ENCODE data around the gene KCNE3.

The KCNE3 gene

DNA sequence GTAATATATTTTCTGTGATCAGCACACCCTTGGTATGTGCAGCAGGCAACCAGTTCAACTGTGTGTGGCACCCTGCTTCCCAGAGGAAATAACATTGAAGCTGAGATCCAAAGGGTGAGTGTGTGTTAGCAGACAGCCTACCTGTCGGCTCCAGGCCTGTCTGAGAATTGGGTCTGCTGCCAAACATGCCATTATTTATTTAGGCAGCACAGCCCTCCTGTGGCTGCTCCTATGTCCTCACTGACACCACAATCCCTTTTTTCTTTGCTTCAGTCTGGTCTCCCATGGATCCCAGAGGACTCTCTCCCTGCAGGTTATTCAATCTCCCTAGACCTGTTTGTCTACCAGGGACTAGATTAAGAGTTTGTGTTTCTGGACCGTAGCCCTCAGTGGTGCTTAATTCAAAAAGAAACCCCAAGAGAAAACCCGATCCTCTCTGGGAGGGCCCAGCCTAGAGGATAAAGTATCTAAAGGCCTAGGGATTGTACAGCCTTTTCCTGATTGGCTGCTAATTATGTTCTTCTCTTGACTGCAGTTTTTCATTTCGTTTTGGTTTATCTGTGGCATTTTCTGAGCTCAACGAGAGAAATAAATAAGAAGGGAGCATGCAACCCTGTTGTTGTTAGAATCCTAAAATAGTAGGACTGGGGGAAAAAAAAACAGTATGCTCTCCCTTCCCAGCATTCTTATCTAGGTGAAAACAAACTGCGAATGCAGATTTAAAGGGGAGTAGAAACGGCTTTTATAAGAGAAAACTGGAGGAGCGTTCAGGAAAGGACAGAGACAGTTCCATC lies 24.1 kb downstream of the KCNE3 start:
- H3K4ac ChIP-seq (ENCODE audit: low read depth, low read length) = no peak overlapping the region
- no peaks in the 10 kb centered on the region for H3K36me3 ChIP-seq (ENCODE audit: control insufficient read depth in 1 of 2, insufficient read depth in 2 of 2, low read length in 2 of 2)
- H4K12ac ChIP-seq (ENCODE audit: low read depth, low read length) = no peak overlapping the region
- no peak overlapping the region for H4K91ac ChIP-seq (ENCODE audit: low read depth, low read length)
- no peak overlapping the region for H2BK5ac ChIP-seq (ENCODE audit: low read depth, low read length, poor library complexity)
- H3K14ac ChIP-seq (ENCODE audit: low read length) = no peak overlapping the region
- DNase-seq = no peak
- H3K9me3 ChIP-seq (ENCODE audit: insufficient read depth, low read depth, low read length) = no peaks in the 10 kb centered on the region
- no CpG with 5 or more reads among the region's 8 CpGs for WGBS (ENCODE audit: extremely low coverage, insufficient coverage, insufficient read length)
- no peak overlapping the region for H3K23ac ChIP-seq (ENCODE audit: low read length)
- no peak overlapping the region for H2AK5ac ChIP-seq (ENCODE audit: low read length)
- H3K9ac ChIP-seq (ENCODE audit: low read length) = no peak overlapping the region
- H3K4me1 ChIP-seq (ENCODE audit: control insufficient read depth in 1 of 2, insufficient read depth in 2 of 2, low read length in 2 of 2) = peaks cover 0 to 3% of the 10 kb centered on the region in 2 experiments
- H4K8ac ChIP-seq (ENCODE audit: low read depth, low read length) = no peak overlapping the region
- no peak overlapping the region for H3K27ac ChIP-seq (ENCODE audit: low read depth, low read length)
- H3K18ac ChIP-seq (ENCODE audit: low read length) = no peak overlapping the region
- no peaks in the 10 kb centered on the region for H3K79me2 ChIP-seq (ENCODE audit: control insufficient read depth, insufficient read depth, low read length, poor library complexity)
- no peak overlapping the region for H3K4me3 ChIP-seq (ENCODE audit: low read depth, low read length)
- H3K4me2 ChIP-seq (ENCODE audit: low read length) = no peak overlapping the region
- H3K27me3 ChIP-seq (ENCODE audit: insufficient read depth, low read length) = no peaks in the 10 kb centered on the region
- H3K79me1 ChIP-seq (ENCODE audit: low read length) = no peaks in the 10 kb centered on the region
- no peak overlapping the region for H2BK12ac ChIP-seq (ENCODE audit: low read length)
- H2AFZ ChIP-seq (ENCODE audit: insufficient read depth, low read length, poor library complexity) = no peak overlapping the region
- H2BK120ac ChIP-seq (ENCODE audit: insufficient read depth, low read length, poor library complexity) = no peak overlapping the region

DNA sequence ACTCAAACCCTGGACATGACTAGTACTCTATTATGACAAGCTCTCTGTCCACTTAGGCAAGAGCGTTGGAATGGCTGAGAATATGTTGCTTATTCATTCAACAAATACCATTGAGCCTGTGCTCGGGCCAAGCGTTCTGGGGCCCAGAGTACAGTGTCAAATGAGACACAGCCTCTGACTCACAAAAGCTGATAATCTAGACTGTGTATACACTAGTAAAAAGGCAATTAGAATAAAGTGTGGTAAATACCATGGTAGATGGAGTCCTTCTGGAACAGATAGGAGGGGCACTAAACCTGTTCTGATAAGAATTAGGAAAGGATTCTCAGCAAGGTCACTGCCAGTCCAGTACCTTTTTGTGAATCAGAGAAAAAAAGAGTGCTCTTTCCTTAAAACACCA lies 24.7 kb downstream of the KCNE3 start:
- Histone ChIP-seq H3K27ac (ENCODE audit: low read depth, low read length) (no peak overlapping the region), H3K9me3 (ENCODE audit: insufficient read depth, low read depth, low read length) (no peaks in the 10 kb centered on the region), H3K79me1 (ENCODE audit: low read length) (no peaks in the 10 kb centered on the region), H4K91ac (ENCODE audit: low read depth, low read length) (no peak overlapping the region), H3K27me3 (ENCODE audit: insufficient read depth, low read length) (no peaks in the 10 kb centered on the region), H3K23ac (ENCODE audit: low read length) (no peak overlapping the region), H2BK12ac (ENCODE audit: low read length) (no peak overlapping the region), H3K4me1 (ENCODE audit: control insufficient read depth in 1 of 2, insufficient read depth in 2 of 2, low read length in 2 of 2) (peaks cover 0 to 3% of the 10 kb centered on the region in 2 experiments), H3K9ac (ENCODE audit: low read length) (no peak overlapping the region), H3K4ac (ENCODE audit: low read depth, low read length) (no peak overlapping the region), H2AK5ac (ENCODE audit: low read length) (no peak overlapping the region), H3K18ac (ENCODE audit: low read length) (no peak overlapping the region), H3K4me3 (ENCODE audit: low read depth, low read length) (no peak overlapping the region), H2AFZ (ENCODE audit: insufficient read depth, low read length, poor library complexity) (no peak overlapping the region), H3K36me3 (ENCODE audit: control insufficient read depth in 1 of 2, insufficient read depth in 2 of 2, low read length in 2 of 2) (no peaks in the 10 kb centered on the region), H4K8ac (ENCODE audit: low read depth, low read length) (no peak overlapping the region), H4K12ac (ENCODE audit: low read depth, low read length) (no peak overlapping the region), H3K14ac (ENCODE audit: low read length) (no peak overlapping the region), H3K79me2 (ENCODE audit: control insufficient read depth, insufficient read depth, low read length, poor library complexity) (no peaks in the 10 kb centered on the region), H3K4me2 (ENCODE audit: low read length) (no peak overlapping the region), H2BK120ac (ENCODE audit: insufficient read depth, low read length, poor library complexity) (no peak overlapping the region), H2BK5ac (ENCODE audit: low read depth, low read length, poor library complexity) (no peak overlapping the region)
- no CpG with 5 or more reads among the region's 3 CpGs for WGBS (ENCODE audit: extremely low coverage, insufficient coverage, insufficient read length)
- peak in 1 of 2 donors; percentile 19 for DNase-seq

DNA sequence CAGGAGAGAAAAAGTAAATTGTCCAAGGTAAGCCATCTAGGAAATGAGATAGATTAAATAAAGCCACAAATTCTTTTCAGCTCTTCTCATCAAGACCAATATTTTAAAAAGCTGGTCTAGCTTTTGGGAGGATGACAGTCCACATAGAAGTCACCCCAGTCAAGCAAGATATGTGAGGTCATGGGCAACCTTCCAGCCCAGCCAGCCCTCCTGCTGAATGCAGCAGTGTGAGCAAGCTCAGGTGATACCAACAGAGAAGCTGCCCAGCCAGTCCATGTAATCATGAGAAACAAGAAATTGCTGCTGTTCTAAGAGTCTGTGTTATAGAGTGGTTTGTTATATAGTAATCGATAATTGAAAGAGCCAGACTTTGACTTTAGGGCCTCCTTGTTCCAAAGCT lies 28.7 kb downstream of the KCNE3 start:
- no peak overlapping the region for H2AFZ ChIP-seq (ENCODE audit: insufficient read depth, low read length, poor library complexity)
- no peak overlapping the region for H2BK120ac ChIP-seq (ENCODE audit: insufficient read depth, low read length, poor library complexity)
- no peak overlapping the region for H3K23ac ChIP-seq (ENCODE audit: low read length)
- H3K27me3 ChIP-seq (ENCODE audit: insufficient read depth, low read length) = no peaks in the 10 kb centered on the region
- no peak overlapping the region for H4K12ac ChIP-seq (ENCODE audit: low read depth, low read length)
- no peak overlapping the region for H4K91ac ChIP-seq (ENCODE audit: low read depth, low read length)
- no peak overlapping the region for H3K18ac ChIP-seq (ENCODE audit: low read length)
- no CpG with 5 or more reads among the region's 1 CpG for WGBS (ENCODE audit: extremely low coverage, insufficient coverage, insufficient read length)
- H3K27ac ChIP-seq (ENCODE audit: low read depth, low read length) = no peak overlapping the region
- no peak overlapping the region for H3K4me3 ChIP-seq (ENCODE audit: low read depth, low read length)
- no peak overlapping the region for H3K4ac ChIP-seq (ENCODE audit: low read depth, low read length)
- H3K4me2 ChIP-seq (ENCODE audit: low read length) = no peak overlapping the region
- no peak overlapping the region for H3K14ac ChIP-seq (ENCODE audit: low read length)
- no peak for DNase-seq
- peaks cover 0 to 3% of the 10 kb centered on the region in 2 experiments for H3K4me1 ChIP-seq (ENCODE audit: control insufficient read depth in 1 of 2, insufficient read depth in 2 of 2, low read length in 2 of 2)
- H3K79me2 ChIP-seq (ENCODE audit: control insufficient read depth, insufficient read depth, low read length, poor library complexity) = no peaks in the 10 kb centered on the region
- H2BK12ac ChIP-seq (ENCODE audit: low read length) = no peak overlapping the region
- no peak overlapping the region for H3K9ac ChIP-seq (ENCODE audit: low read length)
- no peak overlapping the region for H2BK5ac ChIP-seq (ENCODE audit: low read depth, low read length, poor library complexity)
- no peaks in the 10 kb centered on the region for H3K9me3 ChIP-seq (ENCODE audit: insufficient read depth, low read depth, low read length)
- no peak overlapping the region for H2AK5ac ChIP-seq (ENCODE audit: low read length)
- H3K36me3 ChIP-seq (ENCODE audit: control insufficient read depth in 1 of 2, insufficient read depth in 2 of 2, low read length in 2 of 2) = no peaks in the 10 kb centered on the region
- no peak overlapping the region for H4K8ac ChIP-seq (ENCODE audit: low read depth, low read length)
- no peaks in the 10 kb centered on the region for H3K79me1 ChIP-seq (ENCODE audit: low read length)

DNA sequence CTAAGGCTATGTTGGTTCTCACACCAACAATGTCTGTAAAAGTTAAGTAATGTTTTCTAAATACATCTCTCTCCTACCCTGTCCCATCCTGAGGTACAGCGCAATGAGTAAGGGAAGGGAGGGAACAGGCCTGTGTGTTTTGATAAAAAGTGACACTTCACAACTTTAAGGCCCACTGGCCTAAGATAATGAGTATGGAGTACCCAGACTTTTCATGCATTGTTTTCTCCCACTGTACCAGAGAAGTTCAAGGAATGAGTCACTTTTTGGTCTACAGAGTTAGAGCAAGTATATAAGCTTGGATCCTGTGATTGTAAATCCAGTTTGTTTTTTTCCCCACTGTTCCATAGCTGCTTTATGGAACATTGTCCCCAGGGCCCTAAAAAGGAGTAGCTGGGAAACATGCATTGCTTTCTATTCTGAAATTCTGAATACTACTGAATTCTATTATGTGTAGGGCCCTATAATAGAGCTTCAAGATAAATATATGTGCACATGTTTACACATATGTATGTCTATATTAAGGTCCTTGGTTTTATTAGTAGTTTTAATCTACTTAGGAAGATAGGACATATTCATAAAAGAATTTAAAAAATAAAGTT lies 29.8 kb downstream of the KCNE3 start:
- Histone ChIP-seq H2BK120ac (ENCODE audit: insufficient read depth, low read length, poor library complexity) (no peak overlapping the region), H2BK5ac (ENCODE audit: low read depth, low read length, poor library complexity) (no peak overlapping the region), H3K79me1 (ENCODE audit: low read length) (no peaks in the 10 kb centered on the region), H3K27ac (ENCODE audit: low read depth, low read length) (no peak overlapping the region), H3K9ac (ENCODE audit: low read length) (no peak overlapping the region), H3K14ac (ENCODE audit: low read length) (no peak overlapping the region), H3K27me3 (ENCODE audit: insufficient read depth, low read length) (no peaks in the 10 kb centered on the region), H3K4ac (ENCODE audit: low read depth, low read length) (no peak overlapping the region), H3K79me2 (ENCODE audit: control insufficient read depth, insufficient read depth, low read length, poor library complexity) (no peaks in the 10 kb centered on the region), H4K91ac (ENCODE audit: low read depth, low read length) (no peak overlapping the region), H2BK12ac (ENCODE audit: low read length) (no peak overlapping the region), H3K18ac (ENCODE audit: low read length) (no peak overlapping the region), H3K36me3 (ENCODE audit: control insufficient read depth in 1 of 2, insufficient read depth in 2 of 2, low read length in 2 of 2) (no peaks in the 10 kb centered on the region), H3K4me1 (ENCODE audit: control insufficient read depth in 1 of 2, insufficient read depth in 2 of 2, low read length in 2 of 2) (no peaks in the 10 kb centered on the region), H3K4me3 (ENCODE audit: low read depth, low read length) (no peak overlapping the region), H3K4me2 (ENCODE audit: low read length) (no peak overlapping the region), H4K8ac (ENCODE audit: low read depth, low read length) (no peak overlapping the region), H3K9me3 (ENCODE audit: insufficient read depth, low read depth, low read length) (no peaks in the 10 kb centered on the region), H2AK5ac (ENCODE audit: low read length) (no peak overlapping the region), H2AFZ (ENCODE audit: insufficient read depth, low read length, poor library complexity) (no peak overlapping the region), H3K23ac (ENCODE audit: low read length) (no peak overlapping the region), H4K12ac (ENCODE audit: low read depth, low read length) (no peak overlapping the region)
- WGBS (ENCODE audit: extremely low coverage, insufficient coverage, insufficient read length) = no CpG with 5 or more reads among the region's 1 CpG
- no peak for DNase-seq

Measured in trophoblast cell (in vitro differentiated cells and primary cell).